Natural killer cell treated with Interleukin-12 subunit alpha and Interleukin-12 subunit beta and Interleukin-15 and Interleukin-18, amount 100 ng/mL, for 72 hours (primary cell): ENCODE data around the gene EIF4ENIF1. TPM values are rescaled to one million over a fixed set of nuclear protein-coding genes. Genes with fewer than 3 reads are reported as not detected.
A peak's percentile ranks its signal among the peaks of the same experiment; 100 is the strongest.
"Not testable (repeated sequence)": the region's sequence is repeated elsewhere in the genome, so short reads cannot be mapped to it uniquely, and the experiment has no call there.

Experiments used
- ATAC-seq, 2 donors: fragments of 150-1000 bp; cut with Tn5 transposase in 1 of 2; sonication (Bioruptor Pico), chemical (Tn5 transposase) in 1 of 2; 2 replicates each; pipeline ENCODE4 v1.10.0; 2021
- DNase-seq: peaks from one replicate; pipeline ENCODE4 v3.0.0; 2022; ENCODE audit warnings: low spot score
- H3K27ac Mint-ChIP-seq, 2 donors: 1 replicate in 1 of 2; 2 replicates in 1 of 2; pipeline ENCODE4 v1.8.0; 2022; ENCODE audit warnings: mixed read lengths in 2 of 2, mild to moderate bottlenecking in 1 of 2, moderate library complexity in 1 of 2
- H3K27me3 Mint-ChIP-seq, 2 donors: 1 replicate in 1 of 2; 2 replicates in 1 of 2; pipeline ENCODE4 v1.8.0; 2022; ENCODE audit warnings: mixed read lengths in 2 of 2
- H3K36me3 Mint-ChIP-seq: one replicate; pipeline ENCODE4 v1.8.0; 2022; ENCODE audit warnings: mixed read lengths
- H3K4me1 Mint-ChIP-seq, 2 donors: 1 replicate in 1 of 2; 2 replicates in 1 of 2; pipeline ENCODE4 v1.8.0; 2022; ENCODE audit warnings: low read depth in 2 of 2, mixed read lengths in 2 of 2, mild to moderate bottlenecking in 1 of 2
- H3K4me3 Mint-ChIP-seq: one replicate; pipeline ENCODE4 v1.8.0; 2022; ENCODE audit warnings: mixed read lengths
- H3K9me3 Mint-ChIP-seq: 2 replicates; pipeline ENCODE4 v1.8.0; 2022; ENCODE audit warnings: mixed read lengths
- total RNA-seq, 2 donors: library from RNA; stranded (reverse); gene quantifications; one replicate each; pipeline ENCODE4 v1.2.3, GENCODE V29; 2022

EIF4ENIF1 gene
- total RNA-seq, result 100 to 1,000 TPM in 1 of 2 donors, 10 to 100 TPM in 1; 83.4 to 107 TPM

- ATAC-seq (peak; percentile 86 to 88), DNase-seq (peak; percentile 86)
- no peaks in the 10 kb centered on the region for H3K9me3 Mint-ChIP-seq
- H3K27ac Mint-ChIP-seq, result peak within 1 kb of the TSS; percentile 91 to 94
- H3K4me3 Mint-ChIP-seq, result peak within 1 kb of the TSS; percentile 92
- H3K36me3 Mint-ChIP-seq, result peaks cover 10% of the 10 kb centered on the region
- H3K27me3 Mint-ChIP-seq, result no peaks in the 10 kb centered on the region
- peaks cover 35 to 36% of the 10 kb centered on the region in 2 donors for H3K4me1 Mint-ChIP-seq
Measured at GRCh38 chr22:31489632-31490495, at the start of gene EIF4ENIF1. Gene EIF4ENIF1, minus strand, starts transcription at chr22:31489842. Its CDS starts 1,124 bp downstream, at chr22:31488718.

GRCh38 chr22:31538815-31539214 is 49.2 kb upstream of the EIF4ENIF1 start:
- H3K27me3 Mint-ChIP-seq, result no peaks in the 10 kb centered on the region
- DNase-seq (peak; percentile 73), ATAC-seq (peak; percentile 83 to 84)
- peak overlapping the region; percentile 91 to 92 for H3K27ac Mint-ChIP-seq
- peak overlapping the region; percentile 87 for H3K4me3 Mint-ChIP-seq
- H3K4me1 Mint-ChIP-seq, result peaks cover 31 to 42% of the 10 kb centered on the region in 2 donors
- no peaks in the 10 kb centered on the region for H3K9me3 Mint-ChIP-seq
- H3K36me3 Mint-ChIP-seq, result peaks cover 23% of the 10 kb centered on the region

- Mint-ChIP-seq H3K27me3 (no peaks in the 10 kb centered on the region), H3K4me3 (peak overlapping the region; percentile 44), H3K27ac (peak overlapping the region; percentile 91 to 92), H3K9me3 (no peaks in the 10 kb centered on the region), H3K36me3 (peaks cover 30% of the 10 kb centered on the region), H3K4me1 (peaks cover 44 to 58% of the 10 kb centered on the region in 2 donors)
- peak; percentile 90 for ATAC-seq
- peak; percentile 82 for DNase-seq
Measured at GRCh38 chr22:31537019-31537535, 47.4 kb upstream of the EIF4ENIF1 start.

GRCh38 chr22:31533374-31533773 is 43.7 kb upstream of the EIF4ENIF1 start:
- peaks cover 52 to 67% of the 10 kb centered on the region in 2 donors for H3K4me1 Mint-ChIP-seq
- H3K36me3 Mint-ChIP-seq, result peaks cover 35% of the 10 kb centered on the region
- ATAC-seq (no peak), DNase-seq (no peak)
- no peaks in the 10 kb centered on the region for H3K9me3 Mint-ChIP-seq
- H3K4me3 Mint-ChIP-seq, result peak overlapping the region; percentile 15
- peak overlapping the region; percentile 74 to 92 for H3K27ac Mint-ChIP-seq
- no peaks in the 10 kb centered on the region for H3K27me3 Mint-ChIP-seq

GRCh38 chr22:31532060-31532459 is 42.4 kb upstream of the EIF4ENIF1 start:
- ATAC-seq (no peak), DNase-seq (no peak)
- Mint-ChIP-seq H3K27me3 (no peaks in the 10 kb centered on the region), H3K36me3 (peaks cover 35% of the 10 kb centered on the region), H3K4me1 (peaks cover 48 to 60% of the 10 kb centered on the region in 2 donors), H3K9me3 (no peaks in the 10 kb centered on the region), H3K4me3 (peak overlapping the region; percentile 24), H3K27ac (peak overlapping the region; percentile 74 to 92)

- no peaks in the 10 kb centered on the region for H3K9me3 Mint-ChIP-seq
- DNase-seq, result no peak
- no peak overlapping the region for H3K4me3 Mint-ChIP-seq
- peaks cover 41% of the 10 kb centered on the region for H3K36me3 Mint-ChIP-seq
- H3K27me3 Mint-ChIP-seq, result no peaks in the 10 kb centered on the region
- H3K4me1 Mint-ChIP-seq, result peaks cover 50 to 62% of the 10 kb centered on the region in 2 donors
- ATAC-seq, result no peak
- peak overlapping the region; percentile 62 to 92 for H3K27ac Mint-ChIP-seq
Measured at GRCh38 chr22:31530823-31531195, 41.2 kb upstream of the EIF4ENIF1 start.

GRCh38 chr22:31526270-31526669 is 36.6 kb upstream of the EIF4ENIF1 start:
- Mint-ChIP-seq H3K27ac (peak overlapping the region; percentile 85 to 98), H3K27me3 (no peaks in the 10 kb centered on the region), H3K4me3 (peak overlapping the region; percentile 60), H3K9me3 (no peaks in the 10 kb centered on the region), H3K36me3 (peaks cover 33% of the 10 kb centered on the region), H3K4me1 (peaks cover 50 to 53% of the 10 kb centered on the region in 2 donors)
- ATAC-seq (peak; percentile 83 to 87), DNase-seq (peak; percentile 64)

- peak; percentile 65 to 72 for ATAC-seq
- peaks cover 23% of the 10 kb centered on the region for H3K36me3 Mint-ChIP-seq
- peak overlapping the region; percentile 58 for H3K4me3 Mint-ChIP-seq
Measured at GRCh38 chr22:31524132-31524531, 34.5 kb upstream of the EIF4ENIF1 start.

GRCh38 chr22:31520051-31520450 is 30.4 kb upstream of the EIF4ENIF1 start:
- H3K4me3 Mint-ChIP-seq, result peak overlapping the region; percentile 53
- H3K36me3 Mint-ChIP-seq, result peaks cover 14% of the 10 kb centered on the region
- DNase-seq, result no peak
- H3K4me1 Mint-ChIP-seq, result peaks cover 28 to 29% of the 10 kb centered on the region in 2 donors
- no peaks in the 10 kb centered on the region for H3K27me3 Mint-ChIP-seq
- peak; percentile 66 for ATAC-seq
- H3K9me3 Mint-ChIP-seq, result no peaks in the 10 kb centered on the region
- peak overlapping the region; percentile 68 to 87 for H3K27ac Mint-ChIP-seq

More at GRCh38 chr22:31524132-31524531, 34.5 kb upstream of the EIF4ENIF1 start:
- not testable (repeated sequence) for H3K9me3 Mint-ChIP-seq, DNase-seq, H3K27me3 Mint-ChIP-seq
- H3K27ac Mint-ChIP-seq, result peak overlapping the region; percentile 85 to 98
- H3K4me1 Mint-ChIP-seq, result peaks cover 44 to 48% of the 10 kb centered on the region in 2 donors

- ATAC-seq, result no peak
- no peaks in the 10 kb centered on the region for H3K9me3 Mint-ChIP-seq
- no peak overlapping the region for H3K4me3 Mint-ChIP-seq
- H3K27ac Mint-ChIP-seq, result peak overlapping the region in 1 of 2 donors; percentile 40
- no peaks in the 10 kb centered on the region for H3K27me3 Mint-ChIP-seq
- peaks cover 17 to 30% of the 10 kb centered on the region in 2 donors for H3K4me1 Mint-ChIP-seq
- H3K36me3 Mint-ChIP-seq, result peaks cover 21% of the 10 kb centered on the region
- no peak for DNase-seq
Measured at GRCh38 chr22:31509061-31509762, 19.6 kb upstream of the EIF4ENIF1 start.

GRCh38 chr22:31508536-31508935 is 18.9 kb upstream of the EIF4ENIF1 start:
- H3K27ac Mint-ChIP-seq, result peak overlapping the region; percentile 37 to 40
- DNase-seq (no peak), ATAC-seq (no peak)
- peaks cover 20% of the 10 kb centered on the region for H3K36me3 Mint-ChIP-seq
- H3K4me1 Mint-ChIP-seq, result peaks cover 21 to 37% of the 10 kb centered on the region in 2 donors
- H3K4me3 Mint-ChIP-seq, result no peak overlapping the region
- H3K27me3 Mint-ChIP-seq, result no peaks in the 10 kb centered on the region
- no peaks in the 10 kb centered on the region for H3K9me3 Mint-ChIP-seq

GRCh38 chr22:31507517-31507916 is 17.9 kb upstream of the EIF4ENIF1 start:
- not testable (repeated sequence) for H3K4me3 Mint-ChIP-seq, ATAC-seq, H3K9me3 Mint-ChIP-seq, H3K27me3 Mint-ChIP-seq, DNase-seq
- Mint-ChIP-seq H3K27ac (peak overlapping the region in 1 of 2 donors; percentile 43), H3K36me3 (peaks cover 20% of the 10 kb centered on the region), H3K4me1 (peaks cover 28 to 37% of the 10 kb centered on the region in 2 donors)

GRCh38 chr22:31504282-31504681 is 14.6 kb upstream of the EIF4ENIF1 start:
- H3K4me1 Mint-ChIP-seq, result peaks cover 28 to 41% of the 10 kb centered on the region in 2 donors

More at GRCh38 chr22:31504282-31504681, 14.6 kb upstream of the EIF4ENIF1 start:
- DNase-seq (no peak), ATAC-seq (peak in 1 of 2 donors; percentile 78)
- Mint-ChIP-seq H3K27ac (peak overlapping the region; percentile 71 to 86), H3K27me3 (no peaks in the 10 kb centered on the region), H3K36me3 (peaks cover 14% of the 10 kb centered on the region), H3K9me3 (no peaks in the 10 kb centered on the region), H3K4me3 (peak overlapping the region; percentile 19)
